Stimulated activated CD8-positive, alpha-beta memory T cell treated with anti-CD3 and anti-CD28 coated beads, Interleukin-2, amount 100 ng/mL, for 1 hour (primary cell): ENCODE results near the gene GPR171.
"Not testable (repeated sequence)": the region's sequence is repeated elsewhere in the genome, so short reads cannot be mapped to it uniquely, and the experiment has no call there.

Experiments used
- DNase-seq, 2 donors: peaks; one replicate each; pipeline ENCODE4 v3.0.0-alpha.2; 2020; ENCODE audit warnings: low read depth in 2 of 2

Gene GPR171, protein sequence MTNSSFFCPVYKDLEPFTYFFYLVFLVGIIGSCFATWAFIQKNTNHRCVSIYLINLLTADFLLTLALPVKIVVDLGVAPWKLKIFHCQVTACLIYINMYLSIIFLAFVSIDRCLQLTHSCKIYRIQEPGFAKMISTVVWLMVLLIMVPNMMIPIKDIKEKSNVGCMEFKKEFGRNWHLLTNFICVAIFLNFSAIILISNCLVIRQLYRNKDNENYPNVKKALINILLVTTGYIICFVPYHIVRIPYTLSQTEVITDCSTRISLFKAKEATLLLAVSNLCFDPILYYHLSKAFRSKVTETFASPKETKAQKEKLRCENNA

GRCh38 chr3:151203051-151203420 lies at the start of gene GPR171:
Gene GPR171 (minus strand): TSS chr3:151203216. CDS start chr3:151199386, 3,830 bp downstream.
- DNase-seq = peak; percentile 32 to 43

- no peak for DNase-seq
Observed at GRCh38 chr3:151248772-151249337, 45.8 kb upstream of the GPR171 start.

DNA sequence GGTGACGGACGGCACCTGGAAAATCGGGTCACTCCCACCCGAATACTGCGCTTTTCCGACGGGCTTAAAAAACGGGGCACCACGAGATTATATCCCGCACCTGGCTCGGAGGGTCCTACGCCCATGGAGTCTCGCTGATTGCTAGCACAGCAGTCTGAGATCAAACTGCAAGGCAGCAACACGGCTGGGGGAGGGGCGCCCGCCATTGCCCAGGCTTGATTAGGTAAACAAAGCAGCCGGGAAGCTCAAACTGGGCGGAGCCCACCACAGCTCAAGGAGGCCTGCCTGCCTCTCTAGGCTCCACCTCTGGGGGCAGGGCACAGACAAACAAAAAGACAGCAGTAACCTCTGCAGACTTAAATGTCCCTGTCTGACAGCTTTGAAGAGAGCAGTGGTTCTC lies 39.0 kb upstream of the GPR171 start:
- not testable (repeated sequence) for DNase-seq

DNA sequence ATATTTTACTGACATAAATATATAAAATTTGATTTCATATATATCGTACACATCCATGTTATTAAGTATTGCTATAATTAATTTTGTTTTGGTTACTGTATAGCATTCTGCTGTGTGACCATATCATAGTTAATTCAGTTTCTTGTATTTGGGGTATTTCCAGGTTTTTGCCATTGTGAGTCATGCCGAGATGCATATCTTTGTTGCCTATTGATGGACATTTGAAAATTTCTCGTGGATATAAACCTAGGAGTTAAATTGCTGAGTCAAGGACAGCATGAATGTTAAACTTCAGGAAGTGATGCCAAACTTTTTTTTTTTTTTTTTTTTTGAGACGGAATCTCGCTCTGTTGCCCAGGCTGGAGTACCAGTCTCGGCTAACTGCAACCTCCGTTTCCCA lies 33.7 kb upstream of the GPR171 start:
- no peak for DNase-seq

GRCh38 chr3:151236316-151236715 lies 33.3 kb upstream of the GPR171 start:
- no peak for DNase-seq

GRCh38 chr3:151234825-151235224 lies 31.8 kb upstream of the GPR171 start:
- no peak for DNase-seq

DNA sequence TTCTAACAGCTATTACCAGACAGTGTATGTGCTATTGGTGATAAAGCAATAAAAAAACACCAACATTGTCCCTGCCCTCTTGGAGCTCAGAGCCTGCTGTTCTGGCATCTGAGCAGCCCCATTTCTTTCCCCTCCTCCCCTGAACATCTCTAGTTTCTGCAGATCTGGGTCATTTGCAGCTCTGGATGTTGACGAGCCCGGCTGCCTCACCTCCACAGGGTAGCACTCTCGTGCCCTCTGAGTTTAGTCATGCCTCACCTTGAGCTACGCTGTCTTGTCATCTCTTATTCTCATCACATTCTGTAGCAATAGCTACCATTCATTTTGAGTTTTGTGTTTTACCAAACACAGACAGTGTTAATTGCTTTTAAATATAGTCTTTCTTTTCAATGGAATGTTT lies 30.0 kb upstream of the GPR171 start:
- DNase-seq = no peak

DNA sequence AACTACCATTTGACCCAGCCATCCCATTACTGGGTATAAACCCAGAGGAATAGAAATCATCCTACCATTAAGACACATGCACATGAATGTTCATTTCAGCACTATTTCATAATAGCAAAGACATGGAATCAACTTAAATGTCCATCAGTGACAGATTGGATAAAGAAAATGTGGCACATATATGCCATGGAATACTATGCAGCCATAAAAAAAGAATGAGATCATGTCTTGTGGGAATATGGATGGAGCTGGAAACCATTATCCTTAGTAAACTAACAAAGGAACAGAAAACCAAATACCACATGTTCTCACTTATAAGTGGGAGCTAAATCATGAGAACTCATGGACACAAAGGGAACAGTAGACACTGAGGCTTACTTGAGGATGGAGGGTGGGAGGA lies 29.4 kb upstream of the GPR171 start:
- DNase-seq = not testable (repeated sequence)

DNA sequence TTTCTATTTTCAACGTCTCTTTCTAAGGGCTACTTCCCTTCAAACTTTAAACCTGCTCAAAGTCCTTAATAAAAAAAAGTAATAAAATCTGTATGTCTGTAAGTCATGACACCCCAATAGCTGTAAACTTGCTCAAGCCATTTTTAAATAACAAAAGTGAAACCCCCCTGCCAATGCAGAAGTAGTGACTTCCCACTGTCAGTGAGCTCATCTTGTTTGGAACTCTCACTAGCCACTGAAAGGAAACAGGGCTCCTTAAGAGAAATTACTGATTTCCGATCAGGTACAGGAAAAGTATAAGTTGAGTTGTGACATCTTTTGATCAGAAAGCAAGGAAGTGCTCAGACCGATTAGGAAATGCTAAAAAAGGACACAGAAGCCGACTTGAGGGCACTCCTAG lies 27.6 kb upstream of the GPR171 start:
- DNase-seq = no peak

- no peak for DNase-seq
Observed at GRCh38 chr3:151228666-151229040, 25.6 kb upstream of the GPR171 start.

- peak; percentile 51 to 66 for DNase-seq
Observed at GRCh38 chr3:151227807-151228665, 25.0 kb upstream of the GPR171 start.

GRCh38 chr3:151227266-151227806 lies 24.3 kb upstream of the GPR171 start:
- DNase-seq = no peak

- DNase-seq = no peak
Observed at GRCh38 chr3:151226825-151227224, 23.8 kb upstream of the GPR171 start.

GRCh38 chr3:151226088-151226563 lies 23.1 kb upstream of the GPR171 start:
- no peak for DNase-seq

- no peak for DNase-seq
Observed at GRCh38 chr3:151225040-151225975, 22.3 kb upstream of the GPR171 start.

DNA sequence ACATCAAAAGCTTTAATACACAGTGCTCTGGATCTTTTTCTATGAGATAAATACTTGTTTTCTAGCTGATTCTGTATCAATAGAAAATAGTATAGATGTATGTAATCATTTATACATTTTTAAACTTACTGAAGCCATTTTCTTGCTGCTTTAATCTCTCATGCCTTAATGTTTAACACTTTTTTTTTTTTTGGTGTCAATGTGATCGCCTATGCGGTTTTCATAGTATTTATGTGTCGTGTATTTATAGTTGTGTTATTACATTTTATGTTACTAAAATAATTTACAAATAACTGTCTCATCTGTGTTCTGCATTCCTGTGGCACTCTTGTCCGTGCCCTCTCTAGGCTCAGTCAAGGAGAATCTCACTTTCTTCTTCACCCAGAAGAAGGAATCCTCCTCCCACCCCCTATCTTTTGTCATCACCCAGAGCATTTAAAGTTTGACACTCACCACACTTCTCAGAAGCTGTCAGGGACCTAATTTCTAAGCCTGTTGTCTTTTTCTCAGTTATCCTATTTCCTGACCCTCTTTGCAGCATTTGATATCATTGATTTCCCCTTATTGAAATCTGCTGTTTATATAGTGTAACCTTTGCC lies 21.4 kb upstream of the GPR171 start:
- no peak for DNase-seq

GRCh38 chr3:151219056-151219455 lies 16.0 kb upstream of the GPR171 start:
- no peak for DNase-seq

GRCh38 chr3:151218136-151218535 lies 15.1 kb upstream of the GPR171 start:
- no peak for DNase-seq

GRCh38 chr3:151216641-151217607 lies 13.9 kb upstream of the GPR171 start:
- DNase-seq = no peak

DNA sequence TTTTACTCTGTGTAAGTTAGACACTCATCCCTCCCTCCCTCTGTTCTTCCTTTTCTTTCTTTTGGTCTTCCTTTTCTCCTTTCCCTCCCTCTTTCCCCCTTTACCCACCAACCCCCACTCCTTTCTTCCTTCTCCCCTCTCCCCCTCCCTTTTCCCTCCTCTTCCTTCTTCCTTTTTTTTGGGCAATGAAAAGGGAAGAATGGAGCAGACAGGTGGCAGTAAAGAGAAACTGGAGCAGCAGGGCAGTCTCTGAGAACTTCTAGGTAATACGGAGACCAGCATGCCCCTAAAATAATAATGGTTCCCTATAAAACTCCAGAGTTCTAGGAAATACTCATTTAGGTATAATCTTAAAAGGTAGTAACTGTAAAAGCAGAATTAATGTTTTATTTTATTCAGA lies 11.4 kb upstream of the GPR171 start:
- DNase-seq = no peak
